Measurements from ENCODE around the gene TUNAR.

The TUNAR gene

GRCh38 chr14:95872777-95873176, 3.9 kb upstream of the TUNAR start:
- no peak for DNase-seq (ENCODE audit: low spot score)

- no peak for DNase-seq (ENCODE audit: low spot score)
These were observed 536 bp upstream of the TUNAR start for GRCh38 chr14:95875831-95876760.

GRCh38 chr14:95877633-95878032, 1.0 kb downstream of the TUNAR start:
- DNase-seq (ENCODE audit: low spot score), result no peak

- DNase-seq (ENCODE audit: low spot score), result no peak
These were observed 7.7 kb downstream of the TUNAR start for GRCh38 chr14:95884377-95884776.

GRCh38 chr14:95885278-95885677, 8.6 kb downstream of the TUNAR start:
- no peak for DNase-seq (ENCODE audit: low spot score)

GRCh38 chr14:95885866-95886265, 9.2 kb downstream of the TUNAR start:
- no peak for DNase-seq (ENCODE audit: low spot score)

- no peak for DNase-seq (ENCODE audit: low spot score)
These were observed 9.9 kb downstream of the TUNAR start for GRCh38 chr14:95886366-95887056.

GRCh38 chr14:95887351-95887750, 10.7 kb downstream of the TUNAR start:
- no peak for DNase-seq (ENCODE audit: low spot score)

GRCh38 chr14:95889236-95889979, 12.8 kb downstream of the TUNAR start:
- no peak for DNase-seq (ENCODE audit: low spot score)

- peak; percentile 82 for DNase-seq (ENCODE audit: low spot score)
These were observed 15.1 kb downstream of the TUNAR start for GRCh38 chr14:95891742-95892141.

- no peak for DNase-seq (ENCODE audit: low spot score)
These were observed 15.5 kb downstream of the TUNAR start for GRCh38 chr14:95892142-95892541.

- DNase-seq (ENCODE audit: low spot score), result peak; percentile 46
These were observed 19.1 kb downstream of the TUNAR start for GRCh38 chr14:95895720-95896119.

- DNase-seq (ENCODE audit: low spot score), result no peak
These were observed 20.0 kb downstream of the TUNAR start for GRCh38 chr14:95896498-95897135.

GRCh38 chr14:95897280-95897679, 20.6 kb downstream of the TUNAR start:
- DNase-seq (ENCODE audit: low spot score), result no peak

GRCh38 chr14:95901054-95901453, 24.4 kb downstream of the TUNAR start:
- peak; percentile 43 for DNase-seq (ENCODE audit: low spot score)

GRCh38 chr14:95902273-95902826, 25.7 kb downstream of the TUNAR start:
- DNase-seq (ENCODE audit: low spot score), result no peak

- DNase-seq (ENCODE audit: low spot score), result no peak
These were observed 26.5 kb downstream of the TUNAR start for GRCh38 chr14:95903165-95903564.

GRCh38 chr14:95903616-95904107, 27.0 kb downstream of the TUNAR start:
- DNase-seq (ENCODE audit: low spot score), result no peak

- DNase-seq (ENCODE audit: low spot score), result no peak
These were observed 30.0 kb downstream of the TUNAR start for GRCh38 chr14:95906591-95906990.

GRCh38 chr14:95910628-95911027, 34.0 kb downstream of the TUNAR start:
- no peak for DNase-seq (ENCODE audit: low spot score)

GRCh38 chr14:95911456-95911855, 34.8 kb downstream of the TUNAR start:
- no peak for DNase-seq (ENCODE audit: low spot score)

- peak; percentile 43 for DNase-seq (ENCODE audit: low spot score)
These were observed 38.7 kb downstream of the TUNAR start for GRCh38 chr14:95915330-95915729.
